GM23338 (cell line): ENCODE measurements around the gene ALOX5AP. TPM values are rescaled to one million over a fixed set of nuclear protein-coding genes. Genes with fewer than 3 reads are reported as not detected.

Experiments used
- polyA plus RNA-seq: library from polyadenylated mRNA; unstranded; fragments of >200 nt; fragmentation: Nextera tagmentation; extraction: Ambion mirVana; gene quantifications from 2 replicates; pipeline ENCODE4 v1.2.1, GENCODE V29; 2016
- total RNA-seq: library from RNA; depleted of rRNA; stranded (reverse); fragments of >200 nt; shearing (Covaris generic); gene quantifications from 2 replicates; pipeline ENCODE4 v1.2.3, GENCODE V29; 2014; rRNA removed

The ALOX5AP gene
- total and polyA plus RNA-seq, 2 experiments from 2014 or later = 0.23 TPM; not detected in 1

Other genes starting within 250 kb of the ALOX5AP start
- gene USPL1, start 117.6 kb upstream of the ALOX5AP start, total RNA-seq = 17.9 and 24.1 TPM in 2 replicates
- gene USPL1, start 117.6 kb upstream of the ALOX5AP start, polyA plus RNA-seq = 9.4 and 12.4 TPM in 2 replicates
- gene MEDAG, start 170.7 kb downstream of the ALOX5AP start, total RNA-seq = 0.97 and 1.7 TPM in 2 replicates
- gene MEDAG, start 170.7 kb downstream of the ALOX5AP start, polyA plus RNA-seq = 2.0 and 2.2 TPM in 2 replicates
- gene TEX26, start 197.1 kb downstream of the ALOX5AP start, total RNA-seq = not detected in 2 replicates
- not detected in 2 replicates for gene TEX26, start 197.1 kb downstream of the ALOX5AP start, polyA plus RNA-seq